Measurements from ENCODE around the gene BABAM2.

The BABAM2 gene

DNA sequence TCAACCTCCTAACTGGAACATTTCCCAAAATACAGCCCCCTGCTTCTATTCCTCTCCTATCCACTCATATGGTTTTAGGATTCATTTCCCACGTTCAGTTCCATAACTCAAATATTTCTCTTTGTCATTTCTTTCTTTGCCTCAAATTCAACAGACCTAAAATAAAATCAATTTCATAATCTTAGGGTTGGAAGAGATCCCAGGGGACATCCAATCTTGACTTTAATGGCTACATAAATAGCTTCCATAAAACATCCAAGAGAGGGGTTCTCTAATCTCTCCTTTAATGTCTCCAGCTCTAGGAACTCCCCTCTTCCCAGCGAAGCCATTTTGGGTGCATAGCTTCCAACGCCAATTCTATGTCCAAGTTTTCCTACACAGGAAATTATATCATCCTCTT lies 34.1 kb upstream of the BABAM2 start:
- Histone ChIP-seq H3K27ac (ENCODE audit: low read depth, low read length) (no peak overlapping the region), H3K9me2 (replicated peaks; ENCODE audit: insufficient read depth, low read length) (no peaks in the 10 kb centered on the region), H3K27me3 (ENCODE audit: low read length) (no peaks in the 10 kb centered on the region), H3K36me3 (ENCODE audit: low read length) (no peaks in the 10 kb centered on the region), H3K9ac (ENCODE audit: low read length) (no peak overlapping the region), H3K4me3 (ENCODE audit: insufficient read depth, low read length, poor library complexity, severe bottlenecking) (no peak overlapping the region), H3F3A (ENCODE audit: insufficient read depth) (no peaks in the 10 kb centered on the region), H3K79me2 (ENCODE audit: insufficient read depth, low read length) (no peaks in the 10 kb centered on the region), H2AFZ (ENCODE audit: low read depth, low read length, severe bottlenecking) (no peak overlapping the region), H3K9me3 (ENCODE audit: insufficient read depth, low read length) (no peaks in the 10 kb centered on the region), H4K20me1 (ENCODE audit: low read depth, low read length) (no peaks in the 10 kb centered on the region), H3K4me2 (ENCODE audit: low read depth, low read length, poor library complexity, severe bottlenecking) (no peak overlapping the region)
- TF ChIP-seq EZH2phosphoT487 (conservative IDR thresholded peaks at IDR 0.05; ENCODE audit: low read length) (no peak), CTCF (IDR thresholded peaks at IDR 0.05; ENCODE audit: insufficient read depth, low read length, poor library complexity, severe bottlenecking) (no peak)

- Histone ChIP-seq H3K79me2 (ENCODE audit: insufficient read depth, low read length) (no peaks in the 10 kb centered on the region), H2AFZ (ENCODE audit: low read depth, low read length, severe bottlenecking) (no peak overlapping the region), H3K9ac (ENCODE audit: low read length) (no peak overlapping the region), H3K36me3 (ENCODE audit: low read length) (no peaks in the 10 kb centered on the region), H3F3A (ENCODE audit: insufficient read depth) (no peaks in the 10 kb centered on the region), H3K27me3 (ENCODE audit: low read length) (no peaks in the 10 kb centered on the region), H3K27ac (ENCODE audit: low read depth, low read length) (no peak overlapping the region), H3K9me2 (replicated peaks; ENCODE audit: insufficient read depth, low read length) (no peaks in the 10 kb centered on the region), H4K20me1 (ENCODE audit: low read depth, low read length) (no peaks in the 10 kb centered on the region), H3K9me3 (ENCODE audit: insufficient read depth, low read length) (no peaks in the 10 kb centered on the region), H3K4me3 (ENCODE audit: insufficient read depth, low read length, poor library complexity, severe bottlenecking) (no peak overlapping the region), H3K4me2 (ENCODE audit: low read depth, low read length, poor library complexity, severe bottlenecking) (no peak overlapping the region)
- TF ChIP-seq CTCF (IDR thresholded peaks at IDR 0.05; ENCODE audit: insufficient read depth, low read length, poor library complexity, severe bottlenecking) (no peak), EZH2phosphoT487 (conservative IDR thresholded peaks at IDR 0.05; ENCODE audit: low read length) (no peak)
Measured at GRCh38 chr2:27856956-27857355, 33.6 kb upstream of the BABAM2 start.

DNA sequence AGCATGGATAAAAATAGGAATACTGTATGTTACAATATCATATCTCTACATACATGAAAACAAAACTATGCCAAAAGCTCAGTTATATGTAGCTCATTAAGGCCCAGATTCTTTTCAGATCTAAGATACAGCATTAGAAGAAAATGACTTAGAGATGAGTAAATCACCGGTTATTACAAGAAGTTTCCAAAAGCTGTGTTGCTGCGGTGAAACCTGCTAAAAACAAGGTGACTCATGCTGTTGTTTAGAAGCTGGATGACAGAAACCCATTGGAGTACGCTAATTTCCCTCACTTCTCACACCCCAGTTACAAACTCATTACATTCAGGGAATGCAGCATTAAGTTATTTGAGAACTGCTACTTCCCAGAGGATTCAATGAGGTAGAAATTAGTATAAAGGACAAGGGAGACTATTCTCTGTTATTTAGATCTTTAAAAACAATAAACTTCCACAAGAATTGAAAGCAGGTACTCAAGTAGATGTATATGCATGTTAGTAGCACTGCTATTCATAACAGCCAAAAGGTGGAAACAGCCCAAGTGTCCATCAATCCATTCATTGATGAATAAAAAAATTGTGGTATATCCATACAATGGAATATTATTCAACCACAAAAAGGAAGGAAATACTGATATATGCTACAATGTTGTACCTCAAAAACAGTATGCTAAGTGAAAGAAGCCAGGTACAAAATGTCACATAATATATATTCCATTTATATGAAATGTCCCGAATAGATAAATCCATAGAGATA lies 32.9 kb upstream of the BABAM2 start:
- no peak overlapping the region for H3K4me3 ChIP-seq (ENCODE audit: insufficient read depth, low read length, poor library complexity, severe bottlenecking)
- TF ChIP-seq CTCF (IDR thresholded peaks at IDR 0.05; ENCODE audit: insufficient read depth, low read length, poor library complexity, severe bottlenecking) (no peak), EZH2phosphoT487 (conservative IDR thresholded peaks at IDR 0.05; ENCODE audit: low read length) (no peak)
- no peaks in the 10 kb centered on the region for H3K79me2 ChIP-seq (ENCODE audit: insufficient read depth, low read length)
- H3K9ac ChIP-seq (ENCODE audit: low read length), result no peak overlapping the region
- no peak overlapping the region for H3K4me2 ChIP-seq (ENCODE audit: low read depth, low read length, poor library complexity, severe bottlenecking)
- H3K36me3 ChIP-seq (ENCODE audit: low read length), result no peaks in the 10 kb centered on the region
- no peaks in the 10 kb centered on the region for H3K9me2 ChIP-seq (replicated peaks; ENCODE audit: insufficient read depth, low read length)
- no peaks in the 10 kb centered on the region for H3K9me3 ChIP-seq (ENCODE audit: insufficient read depth, low read length)
- no peak overlapping the region for H3K27ac ChIP-seq (ENCODE audit: low read depth, low read length)
- no peak overlapping the region for H2AFZ ChIP-seq (ENCODE audit: low read depth, low read length, severe bottlenecking)
- no peaks in the 10 kb centered on the region for H3F3A ChIP-seq (ENCODE audit: insufficient read depth)
- H4K20me1 ChIP-seq (ENCODE audit: low read depth, low read length), result no peaks in the 10 kb centered on the region
- H3K27me3 ChIP-seq (ENCODE audit: low read length), result no peaks in the 10 kb centered on the region

Data from SU-DHL-6 (cell line).